ENCODE results near the gene PPP1R1C.

PPP1R1C gene

DNA sequence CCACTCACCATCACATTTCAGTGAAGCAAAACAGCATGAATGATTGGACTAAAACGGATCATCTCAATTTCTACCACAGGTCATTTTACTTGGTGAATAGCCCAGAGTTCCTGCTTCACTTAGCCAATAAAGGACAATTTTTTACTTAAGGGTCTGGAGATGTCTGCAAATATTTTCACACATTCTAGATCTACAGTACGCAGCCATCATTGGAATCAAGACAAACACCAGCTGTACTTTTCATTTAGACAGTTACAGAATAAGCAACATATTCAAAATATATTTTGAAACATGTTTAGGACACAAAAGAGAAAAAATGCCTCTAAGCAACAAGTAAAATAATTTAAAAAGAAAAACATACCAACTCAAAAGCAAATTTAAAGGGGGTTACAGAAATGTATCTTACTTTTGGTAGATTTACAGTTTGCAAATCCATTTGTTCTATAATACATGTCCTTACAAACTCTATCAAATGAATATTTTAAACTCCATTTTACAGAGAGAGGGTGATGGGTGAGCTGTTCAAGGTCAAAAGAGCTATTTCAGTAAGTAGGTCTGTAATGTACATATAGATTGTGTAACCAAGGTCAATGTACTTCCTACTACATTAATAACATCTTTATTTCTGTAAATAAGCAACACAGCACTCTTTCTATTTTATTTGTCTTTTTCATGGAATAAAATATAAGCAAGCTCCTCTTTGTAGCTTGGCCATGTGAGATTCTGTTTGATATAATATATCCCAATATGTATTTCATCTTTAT is 13.4 kb downstream of the PPP1R1C start:
- DNase-seq (ENCODE audit: extremely low read depth, low read depth) = peak; percentile 56
- TF ChIP-seq, protein P1, sequence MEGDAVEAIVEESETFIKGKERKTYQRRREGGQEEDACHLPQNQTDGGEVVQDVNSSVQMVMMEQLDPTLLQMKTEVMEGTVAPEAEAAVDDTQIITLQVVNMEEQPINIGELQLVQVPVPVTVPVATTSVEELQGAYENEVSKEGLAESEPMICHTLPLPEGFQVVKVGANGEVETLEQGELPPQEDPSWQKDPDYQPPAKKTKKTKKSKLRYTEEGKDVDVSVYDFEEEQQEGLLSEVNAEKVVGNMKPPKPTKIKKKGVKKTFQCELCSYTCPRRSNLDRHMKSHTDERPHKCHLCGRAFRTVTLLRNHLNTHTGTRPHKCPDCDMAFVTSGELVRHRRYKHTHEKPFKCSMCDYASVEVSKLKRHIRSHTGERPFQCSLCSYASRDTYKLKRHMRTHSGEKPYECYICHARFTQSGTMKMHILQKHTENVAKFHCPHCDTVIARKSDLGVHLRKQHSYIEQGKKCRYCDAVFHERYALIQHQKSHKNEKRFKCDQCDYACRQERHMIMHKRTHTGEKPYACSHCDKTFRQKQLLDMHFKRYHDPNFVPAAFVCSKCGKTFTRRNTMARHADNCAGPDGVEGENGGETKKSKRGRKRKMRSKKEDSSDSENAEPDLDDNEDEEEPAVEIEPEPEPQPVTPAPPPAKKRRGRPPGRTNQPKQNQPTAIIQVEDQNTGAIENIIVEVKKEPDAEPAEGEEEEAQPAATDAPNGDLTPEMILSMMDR (IDR thresholded peaks at IDR 0.05; ENCODE audit: low read depth, low read length) = no peak

DNA sequence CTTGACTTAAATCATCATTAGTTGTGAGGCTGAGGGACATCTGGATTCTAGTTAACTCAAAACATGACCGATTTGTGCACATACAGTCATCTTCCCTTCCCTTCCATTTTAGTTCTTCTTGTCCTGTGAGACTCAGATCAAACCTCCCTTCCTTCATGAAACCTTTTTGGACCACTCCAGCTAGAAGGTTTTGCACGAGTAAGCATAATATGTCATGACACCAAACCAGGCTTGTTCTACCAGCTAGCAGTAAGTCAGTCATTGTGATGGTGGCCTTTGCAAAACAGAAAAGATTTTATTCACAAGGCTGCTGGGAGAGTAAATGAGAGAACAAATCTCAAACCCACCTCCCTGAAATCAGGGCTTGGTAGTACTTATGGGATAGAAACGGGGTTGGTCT is 14.3 kb downstream of the PPP1R1C start:
- TF ChIP-seq, protein P1 (IDR thresholded peaks at IDR 0.05; ENCODE audit: low read depth, low read length) = no peak

DNA sequence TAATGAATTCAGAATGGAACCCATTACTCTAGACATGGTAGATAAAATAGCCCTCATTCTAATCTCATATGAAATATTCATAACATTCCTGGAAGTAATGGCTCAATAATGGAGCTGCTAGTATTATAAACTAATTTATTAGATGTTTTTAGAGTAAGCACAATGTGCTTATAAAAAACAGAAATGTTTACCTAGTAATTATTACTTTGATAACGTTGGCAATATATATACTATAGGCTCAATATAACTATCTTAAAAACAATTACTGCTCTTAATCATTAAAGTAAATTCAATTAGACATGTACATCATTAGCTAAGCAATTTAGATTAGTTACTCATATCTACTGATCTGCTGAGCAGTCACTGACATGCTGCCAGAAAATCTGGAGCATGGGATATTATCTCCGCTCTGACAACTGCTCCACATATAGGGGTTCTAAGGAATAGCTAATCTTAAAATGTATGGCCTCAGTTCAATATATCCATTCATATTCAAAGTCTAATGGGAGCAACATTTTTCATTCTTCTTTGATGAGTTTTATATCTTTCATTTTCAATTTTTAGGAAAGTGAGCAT is 19.4 kb downstream of the PPP1R1C start:
- TF ChIP-seq, protein P1 (IDR thresholded peaks at IDR 0.05; ENCODE audit: low read depth, low read length) = no peak
- DNase-seq (ENCODE audit: extremely low read depth, low read depth) = no peak

More for the DNA sequence above, 14.3 kb downstream of the PPP1R1C start:
- DNase-seq (ENCODE audit: extremely low read depth, low read depth) = no peak

DNA sequence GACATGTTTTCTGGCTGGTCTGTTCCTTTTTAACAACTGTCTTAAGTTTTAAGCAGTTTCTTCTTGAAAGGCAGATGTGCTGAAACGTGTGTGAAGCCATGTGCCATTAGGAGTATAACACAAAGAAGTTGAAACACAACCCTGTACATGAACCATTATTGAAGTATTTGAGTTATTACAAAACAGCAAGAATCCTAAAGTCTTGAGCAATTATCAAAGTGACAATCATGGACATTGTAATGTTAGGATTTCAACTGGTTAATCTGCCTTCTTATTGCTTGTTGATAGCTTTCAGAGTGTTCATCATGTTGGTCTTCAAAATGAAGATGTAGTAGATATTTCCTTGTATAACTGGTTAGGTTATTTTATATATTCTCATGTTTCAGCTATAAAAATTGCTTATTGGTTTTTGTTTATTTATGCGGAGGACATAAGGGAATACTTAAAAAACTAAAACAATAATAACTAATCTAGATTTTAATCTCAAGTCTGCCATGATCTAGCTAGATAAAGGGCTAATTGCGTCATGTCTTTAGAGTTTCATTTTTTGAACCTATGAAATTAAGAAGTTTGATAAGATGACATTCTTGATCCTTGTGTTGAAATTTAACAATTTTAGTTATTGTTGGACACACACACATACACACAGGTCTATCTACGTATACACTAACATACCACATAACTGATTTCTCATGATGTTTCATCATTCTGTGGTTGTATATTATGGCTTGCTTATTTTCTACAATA is 21.1 kb downstream of the PPP1R1C start:
- no peak for DNase-seq (ENCODE audit: extremely low read depth, low read depth)
- TF ChIP-seq, protein P1 (IDR thresholded peaks at IDR 0.05; ENCODE audit: low read depth, low read length) = no peak

DNA sequence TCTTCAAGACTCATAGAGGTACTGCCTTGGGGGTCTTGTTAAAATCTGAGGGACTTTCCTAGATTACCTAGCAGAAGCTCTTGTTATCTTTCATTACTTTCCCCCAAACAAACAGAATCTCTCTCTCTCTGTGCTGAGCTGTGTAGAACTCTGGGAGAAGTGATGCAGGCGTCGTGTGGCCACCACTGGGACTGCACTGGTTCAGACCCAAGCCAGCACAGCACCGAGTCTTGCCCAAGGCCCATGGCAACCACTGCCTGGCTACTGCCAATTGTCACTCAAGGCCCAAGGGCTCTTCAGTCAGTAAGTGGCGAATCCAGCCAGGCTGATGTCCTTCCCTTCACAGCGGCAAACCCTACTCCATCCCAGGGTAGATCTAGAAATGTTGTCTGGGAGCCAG is 28.6 kb downstream of the PPP1R1C start:
- no peak for DNase-seq (ENCODE audit: extremely low read depth, low read depth)
- TF ChIP-seq, protein P1 (IDR thresholded peaks at IDR 0.05; ENCODE audit: low read depth, low read length) = no peak

DNA sequence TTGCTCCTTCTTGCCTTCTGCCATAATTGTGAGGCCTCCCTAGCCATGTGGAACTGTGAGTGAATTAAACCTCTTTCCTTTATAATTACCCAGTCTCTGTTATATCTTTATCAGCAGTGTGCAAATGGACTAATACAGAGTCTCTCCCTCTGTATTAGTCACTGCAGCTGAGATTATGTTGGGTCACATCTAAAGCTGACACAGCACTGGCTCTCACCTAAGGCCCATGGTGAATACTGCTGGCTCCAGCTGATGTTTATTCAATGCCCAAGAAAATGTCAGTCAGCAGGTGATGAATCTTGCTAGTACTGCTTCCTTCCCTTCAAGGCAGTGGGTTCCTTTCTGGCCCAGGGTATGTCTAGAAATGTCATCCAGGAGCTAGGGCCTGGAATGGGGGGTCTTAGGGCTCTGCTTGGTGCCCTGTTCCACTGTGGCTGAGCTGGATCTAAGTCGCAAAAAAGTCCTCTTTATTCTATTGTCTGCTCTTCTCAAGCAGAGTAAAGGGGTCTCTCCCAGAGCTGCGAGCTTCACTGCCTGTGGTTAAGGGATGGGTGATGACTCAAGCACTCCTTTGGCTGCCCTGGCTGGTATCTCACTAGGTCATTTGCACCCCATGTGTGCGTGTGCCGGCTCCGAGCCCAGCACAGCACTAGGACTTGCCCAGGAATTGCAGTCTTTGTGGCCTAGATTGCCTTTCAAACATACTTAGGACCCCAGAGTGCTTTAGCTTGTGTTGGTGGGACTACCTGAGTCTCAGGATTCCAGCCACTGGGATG is 29.9 kb downstream of the PPP1R1C start:
- DNase-seq (ENCODE audit: extremely low read depth, low read depth) = no peak
- TF ChIP-seq, protein P1 (IDR thresholded peaks at IDR 0.05; ENCODE audit: low read depth, low read length) = no peak
